ENCODE measurements around the gene ITGA11. TPM values are rescaled to one million over a fixed set of nuclear protein-coding genes. Genes with fewer than 3 reads are reported as not detected.

Gene ITGA11
- total RNA-seq, 2 donors from 2014 or later: 0.95 to 13.1 TPM

DNA sequence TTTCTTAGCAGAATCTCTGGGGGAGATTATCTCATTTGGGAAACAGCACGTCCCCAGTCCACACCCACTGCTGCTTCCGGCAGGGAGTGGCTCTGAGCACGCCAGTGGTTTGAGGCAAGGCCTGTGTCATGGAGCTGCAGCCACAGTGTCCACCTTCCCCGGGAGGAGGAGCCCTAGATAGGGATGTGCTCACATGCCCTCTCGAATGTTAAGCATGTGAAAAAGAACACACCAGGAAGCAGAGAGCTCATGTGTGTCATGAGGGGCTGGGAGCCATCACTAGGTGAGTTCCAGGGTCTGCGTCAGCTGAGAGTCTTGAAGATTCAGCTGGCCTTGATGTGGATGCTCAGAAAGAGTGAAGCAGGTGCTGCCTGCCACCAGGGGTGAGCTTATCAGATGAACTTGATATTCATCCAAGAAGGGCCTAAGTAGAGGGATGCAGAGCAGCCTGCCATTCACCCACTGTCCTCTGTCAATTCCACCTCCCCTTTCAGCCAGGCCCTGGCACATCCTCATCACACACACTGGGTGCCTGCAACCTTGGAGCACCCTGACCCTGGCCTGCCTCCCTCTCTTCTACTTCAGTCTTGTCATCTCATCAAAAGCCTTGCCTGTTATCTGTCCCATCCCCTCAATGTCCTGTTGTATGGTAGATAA lies 16.3 kb downstream of the ITGA11 start:
- H3K4me1 Mint-ChIP-seq: no peaks in the 10 kb centered on the region
- H3K9me3 Mint-ChIP-seq: no peaks in the 10 kb centered on the region
- no peaks in the 10 kb centered on the region for H3K36me3 Mint-ChIP-seq (ENCODE audit: low read depth)
- no peaks in the 10 kb centered on the region for H3K27me3 Mint-ChIP-seq
- ATAC-seq (replicated peaks): no peak
- H3K27ac Mint-ChIP-seq: no peak overlapping the region
- H3K4me3 Mint-ChIP-seq: no peak overlapping the region

DNA sequence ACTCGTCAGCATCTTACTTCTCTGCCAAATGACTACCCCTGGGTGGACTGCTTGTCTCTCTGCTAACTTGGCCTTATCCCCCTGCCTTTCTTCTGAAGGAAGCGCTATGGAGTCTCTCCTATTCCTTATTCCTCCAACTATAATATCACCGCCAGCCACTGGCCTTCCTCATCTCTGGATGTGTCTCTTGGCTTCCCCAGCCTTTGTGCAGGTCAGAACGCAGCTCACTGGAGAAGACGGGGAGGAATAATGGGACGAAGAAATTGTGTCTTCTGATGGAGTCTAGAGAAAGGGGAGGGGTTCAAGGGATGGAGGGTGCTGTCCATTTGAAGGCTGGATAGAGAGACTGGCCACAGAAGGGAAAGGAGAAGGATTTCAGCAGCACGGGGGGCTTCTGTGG lies 16.9 kb downstream of the ITGA11 start:
- H3K4me1 Mint-ChIP-seq: no peaks in the 10 kb centered on the region
- H3K9me3 Mint-ChIP-seq: no peaks in the 10 kb centered on the region
- no peak overlapping the region for H3K27ac Mint-ChIP-seq
- ATAC-seq (replicated peaks): no peak
- H3K27me3 Mint-ChIP-seq: no peaks in the 10 kb centered on the region
- no peak overlapping the region for H3K4me3 Mint-ChIP-seq
- no peaks in the 10 kb centered on the region for H3K36me3 Mint-ChIP-seq (ENCODE audit: low read depth)

DNA sequence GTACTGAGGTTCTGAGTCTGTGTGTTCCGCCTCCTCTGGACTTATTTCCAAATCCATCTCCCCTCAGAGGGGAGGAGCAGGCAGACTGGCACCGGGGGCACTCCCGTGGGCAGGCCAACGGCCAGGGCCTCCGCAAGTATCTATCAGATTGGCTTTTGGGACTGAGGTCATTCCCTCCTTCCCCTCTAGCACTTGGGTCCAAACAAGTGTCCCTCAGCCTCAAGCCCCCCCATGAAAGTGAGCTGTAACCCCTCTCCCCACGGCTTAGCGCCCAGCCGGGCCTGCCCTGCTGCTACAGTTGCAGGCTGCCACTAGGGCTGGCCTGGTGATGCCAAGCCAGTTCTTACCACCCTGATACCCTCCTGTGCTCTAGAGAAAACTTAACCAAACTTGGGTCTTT lies 17.4 kb downstream of the ITGA11 start:
- no peaks in the 10 kb centered on the region for H3K4me1 Mint-ChIP-seq
- no peaks in the 10 kb centered on the region for H3K36me3 Mint-ChIP-seq (ENCODE audit: low read depth)
- H3K4me3 Mint-ChIP-seq: no peak overlapping the region
- no peaks in the 10 kb centered on the region for H3K9me3 Mint-ChIP-seq
- ATAC-seq (replicated peaks): no peak
- no peaks in the 10 kb centered on the region for H3K27me3 Mint-ChIP-seq
- H3K27ac Mint-ChIP-seq: no peak overlapping the region

DNA sequence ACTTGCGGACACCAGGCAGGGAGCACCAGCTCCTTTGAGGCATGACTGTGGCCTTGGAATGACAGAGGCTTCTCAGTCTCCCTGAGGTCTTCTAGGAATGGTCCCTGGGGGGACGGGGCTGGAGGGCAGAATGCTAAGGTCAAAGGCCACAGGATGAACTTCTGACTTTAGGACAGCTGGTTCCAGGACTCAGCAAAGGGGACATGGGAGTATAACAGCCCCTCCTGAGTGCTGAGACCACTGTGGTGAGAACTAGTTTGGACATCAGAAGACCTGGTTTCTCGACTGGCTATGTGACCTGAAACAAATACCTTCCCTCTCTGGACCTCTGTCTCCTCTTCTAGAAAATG lies 17.8 kb downstream of the ITGA11 start:
- Mint-ChIP-seq H3K9me3 (no peaks in the 10 kb centered on the region), H3K27ac (no peak overlapping the region), H3K4me1 (no peaks in the 10 kb centered on the region), H3K36me3 (ENCODE audit: low read depth) (no peaks in the 10 kb centered on the region), H3K4me3 (no peak overlapping the region), H3K27me3 (no peaks in the 10 kb centered on the region)
- no peak for ATAC-seq (replicated peaks)

DNA sequence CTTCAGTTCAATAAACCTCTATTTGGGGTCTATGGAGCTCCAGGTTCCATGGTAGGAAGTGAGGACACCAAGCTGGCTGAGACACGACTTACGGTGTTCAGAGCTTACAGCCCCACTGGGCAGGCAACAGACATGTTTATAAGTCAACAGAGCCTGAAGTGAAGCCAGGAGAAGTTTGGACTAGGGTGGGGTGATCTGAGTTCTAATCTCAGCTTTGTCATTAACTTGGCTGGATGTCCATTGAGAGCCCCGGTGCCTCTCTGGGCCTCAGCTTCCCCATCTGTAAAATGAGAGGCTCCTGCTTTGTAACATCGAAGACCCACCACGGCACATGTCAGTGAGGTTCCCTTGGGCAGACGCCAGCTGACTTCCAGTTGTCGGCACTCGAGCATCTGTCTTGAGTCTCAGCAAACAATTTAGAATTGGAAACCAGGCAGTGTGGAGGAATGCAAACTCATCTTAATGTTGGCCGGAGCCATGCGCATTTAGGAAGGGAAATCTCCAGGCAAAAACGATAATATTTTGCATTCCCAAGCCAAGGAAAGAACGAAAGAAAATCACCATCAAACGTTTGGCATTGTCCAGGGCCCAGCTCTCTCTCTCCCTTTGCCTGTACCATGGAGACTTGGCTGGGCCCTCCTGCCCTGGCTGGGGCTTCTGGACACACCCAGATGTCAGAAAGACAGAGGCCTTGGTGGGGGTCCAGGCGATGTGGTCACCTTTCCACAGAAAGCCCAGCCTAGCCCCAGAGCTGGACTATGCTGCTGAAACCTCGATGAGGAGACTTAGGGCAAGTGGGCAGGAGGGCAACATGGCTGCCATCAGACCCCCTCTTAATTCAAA lies 18.4 kb downstream of the ITGA11 start:
- no peak for ATAC-seq (replicated peaks)
- Mint-ChIP-seq H3K9me3 (no peaks in the 10 kb centered on the region), H3K27ac (no peak overlapping the region), H3K36me3 (ENCODE audit: low read depth) (no peaks in the 10 kb centered on the region), H3K4me3 (no peak overlapping the region), H3K4me1 (no peaks in the 10 kb centered on the region), H3K27me3 (no peaks in the 10 kb centered on the region)

DNA sequence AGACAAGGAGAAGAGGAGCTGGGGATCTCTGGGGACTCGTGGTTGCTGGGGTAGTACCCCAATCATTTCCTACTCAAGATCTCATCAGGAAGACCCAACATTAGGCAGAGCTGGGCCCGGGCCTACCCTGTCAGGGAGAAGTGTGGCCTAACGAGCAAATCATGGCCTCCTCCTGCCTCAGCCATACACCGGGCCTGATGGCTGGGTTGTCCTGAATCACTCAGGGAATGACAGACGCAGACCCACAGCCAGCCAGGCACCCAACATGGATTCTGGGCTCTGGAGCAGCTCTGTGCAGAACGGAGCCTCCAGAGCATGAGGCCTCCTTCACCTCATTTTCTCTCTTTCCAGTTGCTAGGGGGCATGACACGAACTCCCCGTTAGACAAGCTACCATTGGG lies 19.7 kb downstream of the ITGA11 start:
- Mint-ChIP-seq H3K27me3 (peaks cover 5% of the 10 kb centered on the region), H3K4me3 (no peak overlapping the region), H3K4me1 (no peaks in the 10 kb centered on the region), H3K9me3 (no peaks in the 10 kb centered on the region), H3K36me3 (ENCODE audit: low read depth) (no peaks in the 10 kb centered on the region), H3K27ac (no peak overlapping the region)
- no peak for ATAC-seq (replicated peaks)

DNA sequence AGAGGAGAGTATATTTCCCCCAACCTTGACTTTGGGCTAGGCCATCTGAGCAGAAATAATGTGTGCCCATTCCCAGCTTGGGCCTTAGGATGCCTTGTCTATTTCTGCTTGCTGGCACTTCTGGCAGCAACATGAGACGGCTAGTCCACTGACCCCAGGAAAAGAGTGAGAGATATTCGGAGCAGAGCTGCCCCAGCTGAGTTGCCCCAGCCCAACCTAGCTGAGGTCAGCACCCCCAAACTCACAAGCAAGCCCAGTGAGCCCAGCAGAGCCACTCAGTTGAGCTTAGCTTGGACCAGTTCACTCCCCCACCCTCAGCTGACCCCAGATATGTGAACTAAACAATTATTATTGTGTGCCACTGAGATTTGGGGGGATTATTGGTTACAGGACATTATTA lies 20.2 kb downstream of the ITGA11 start:
- no peaks in the 10 kb centered on the region for H3K9me3 Mint-ChIP-seq
- no peak for ATAC-seq (replicated peaks)

DNA sequence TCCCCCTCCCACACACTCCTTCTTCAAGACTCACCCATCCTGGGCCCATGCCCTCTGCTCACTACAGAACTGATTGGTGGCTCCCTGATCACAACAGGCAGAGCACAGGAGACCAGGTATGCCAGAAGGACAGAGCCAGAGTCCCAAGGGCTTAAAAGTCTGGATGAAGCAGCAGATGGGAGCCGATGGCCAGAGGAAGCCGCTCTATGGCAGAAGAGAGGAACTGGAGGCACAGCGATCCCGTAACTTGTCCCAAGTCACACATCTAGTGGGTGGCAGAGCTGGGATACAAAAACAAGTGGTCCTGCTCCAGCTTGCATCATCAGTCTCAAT lies 20.7 kb downstream of the ITGA11 start:
- H3K27ac Mint-ChIP-seq: no peak overlapping the region
- no peaks in the 10 kb centered on the region for H3K36me3 Mint-ChIP-seq (ENCODE audit: low read depth)
- no peak for ATAC-seq (replicated peaks)
- no peaks in the 10 kb centered on the region for H3K4me1 Mint-ChIP-seq
- H3K4me3 Mint-ChIP-seq: no peak overlapping the region
- H3K9me3 Mint-ChIP-seq: no peaks in the 10 kb centered on the region
- peaks cover 5% of the 10 kb centered on the region for H3K27me3 Mint-ChIP-seq

More for the DNA sequence above, 20.2 kb downstream of the ITGA11 start:
- Mint-ChIP-seq H3K4me3 (no peak overlapping the region), H3K27me3 (peaks cover 5% of the 10 kb centered on the region), H3K4me1 (no peaks in the 10 kb centered on the region), H3K27ac (no peak overlapping the region), H3K36me3 (ENCODE audit: low read depth) (no peaks in the 10 kb centered on the region)

DNA sequence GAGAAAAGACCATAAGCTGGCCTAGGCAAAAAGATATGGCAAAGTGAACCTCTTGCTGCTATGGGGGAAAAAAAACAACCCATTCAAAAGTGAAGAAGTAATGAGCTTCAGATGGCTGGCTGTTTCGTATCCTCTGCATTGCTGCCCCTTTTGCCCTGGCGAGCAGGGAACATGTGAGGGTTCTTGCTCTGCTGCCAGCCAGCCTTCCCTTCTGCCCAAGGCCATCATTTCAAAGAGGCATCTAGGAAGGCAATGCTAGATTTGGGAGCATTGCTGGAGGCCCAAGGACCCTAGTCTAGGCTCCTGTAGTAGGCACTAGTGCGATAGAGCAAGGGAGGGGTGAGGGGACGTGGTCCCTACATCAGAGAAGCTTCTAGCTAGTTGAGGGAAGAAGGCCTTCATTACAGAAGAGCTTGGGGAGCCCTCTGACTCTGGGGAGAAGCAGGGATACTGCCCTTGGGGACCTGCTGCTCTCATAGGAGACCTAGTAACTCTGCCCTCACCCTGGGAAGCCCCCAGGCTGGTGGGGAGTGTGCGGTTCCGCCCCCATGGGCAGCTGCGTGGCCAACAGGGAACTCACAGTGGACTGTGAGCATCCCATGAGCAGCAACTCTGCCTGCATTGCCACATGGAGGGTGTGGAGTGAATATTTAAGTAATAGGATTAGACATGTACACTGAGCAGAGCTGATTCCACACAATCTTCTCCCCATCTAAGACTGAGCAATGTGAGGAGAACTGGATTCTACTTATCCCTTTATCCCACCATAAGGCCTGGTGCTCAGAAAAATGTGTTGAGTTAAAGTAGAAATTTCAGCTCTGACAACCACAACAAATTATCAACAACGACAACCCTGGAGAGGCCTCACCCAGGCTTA lies 21.3 kb downstream of the ITGA11 start:
- Mint-ChIP-seq H3K27me3 (peaks cover 5% of the 10 kb centered on the region), H3K36me3 (ENCODE audit: low read depth) (no peaks in the 10 kb centered on the region), H3K4me1 (no peaks in the 10 kb centered on the region), H3K27ac (no peak overlapping the region), H3K4me3 (no peak overlapping the region), H3K9me3 (no peaks in the 10 kb centered on the region)
- ATAC-seq (replicated peaks): no peak

DNA sequence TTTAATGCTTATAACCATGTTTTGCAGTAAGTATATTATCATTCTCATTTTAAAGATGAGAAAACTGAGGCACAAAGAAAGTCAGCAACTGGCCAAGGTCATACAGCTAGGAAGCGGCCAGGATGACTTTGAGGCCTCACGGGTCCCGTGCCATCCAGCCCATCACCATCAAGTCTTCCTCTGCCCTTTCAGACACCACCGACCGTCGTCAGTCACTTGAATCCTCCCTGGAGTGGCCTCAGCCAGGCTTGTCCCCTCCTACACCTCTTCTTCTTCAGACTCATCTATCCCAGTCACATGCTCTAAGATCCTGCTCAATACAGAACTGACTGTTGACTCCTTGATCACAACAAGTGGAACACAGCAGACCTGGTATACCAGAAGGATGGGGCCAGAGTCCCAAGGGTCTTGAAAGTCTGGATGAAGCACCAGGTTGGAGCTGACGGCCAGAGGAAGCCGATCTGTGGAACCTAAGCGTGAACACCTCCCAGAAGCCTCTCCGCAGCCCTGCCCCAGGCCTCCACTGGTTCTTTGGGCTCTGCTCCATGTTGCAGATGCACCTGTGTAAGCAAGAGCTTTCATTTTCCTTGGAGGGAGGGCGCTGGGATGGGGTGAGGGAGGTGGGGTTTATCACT lies 22.1 kb downstream of the ITGA11 start:
- ATAC-seq (replicated peaks): no peak
- Mint-ChIP-seq H3K9me3 (no peaks in the 10 kb centered on the region), H3K36me3 (ENCODE audit: low read depth) (no peaks in the 10 kb centered on the region), H3K4me3 (no peak overlapping the region), H3K27me3 (peaks cover 5% of the 10 kb centered on the region), H3K27ac (no peak overlapping the region), H3K4me1 (no peaks in the 10 kb centered on the region)

DNA sequence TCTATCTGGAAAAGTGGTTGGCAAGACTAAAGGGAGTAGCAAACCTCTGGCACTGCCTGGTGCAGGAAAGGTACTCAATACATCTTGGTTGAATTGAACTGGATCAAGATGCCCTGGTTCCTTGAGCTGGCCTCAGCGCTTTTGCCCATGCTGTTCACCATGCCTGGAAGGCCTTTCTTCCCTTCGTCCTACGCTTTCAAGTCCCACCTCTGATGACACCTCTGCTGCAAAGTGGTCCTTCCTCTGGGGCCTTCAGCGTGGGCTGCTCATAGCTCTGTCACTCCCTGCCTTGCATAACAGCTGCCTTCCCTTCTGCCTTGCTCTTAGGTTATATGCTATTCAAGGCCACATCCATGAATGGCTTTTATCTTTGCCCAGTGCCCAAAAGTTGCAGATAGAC lies 23.0 kb downstream of the ITGA11 start:
- H3K4me3 Mint-ChIP-seq: no peak overlapping the region
- peaks cover 5% of the 10 kb centered on the region for H3K27me3 Mint-ChIP-seq
- H3K4me1 Mint-ChIP-seq: no peaks in the 10 kb centered on the region
- no peaks in the 10 kb centered on the region for H3K9me3 Mint-ChIP-seq
- H3K36me3 Mint-ChIP-seq (ENCODE audit: low read depth): no peaks in the 10 kb centered on the region
- no peak overlapping the region for H3K27ac Mint-ChIP-seq
- no peak for ATAC-seq (replicated peaks)

DNA sequence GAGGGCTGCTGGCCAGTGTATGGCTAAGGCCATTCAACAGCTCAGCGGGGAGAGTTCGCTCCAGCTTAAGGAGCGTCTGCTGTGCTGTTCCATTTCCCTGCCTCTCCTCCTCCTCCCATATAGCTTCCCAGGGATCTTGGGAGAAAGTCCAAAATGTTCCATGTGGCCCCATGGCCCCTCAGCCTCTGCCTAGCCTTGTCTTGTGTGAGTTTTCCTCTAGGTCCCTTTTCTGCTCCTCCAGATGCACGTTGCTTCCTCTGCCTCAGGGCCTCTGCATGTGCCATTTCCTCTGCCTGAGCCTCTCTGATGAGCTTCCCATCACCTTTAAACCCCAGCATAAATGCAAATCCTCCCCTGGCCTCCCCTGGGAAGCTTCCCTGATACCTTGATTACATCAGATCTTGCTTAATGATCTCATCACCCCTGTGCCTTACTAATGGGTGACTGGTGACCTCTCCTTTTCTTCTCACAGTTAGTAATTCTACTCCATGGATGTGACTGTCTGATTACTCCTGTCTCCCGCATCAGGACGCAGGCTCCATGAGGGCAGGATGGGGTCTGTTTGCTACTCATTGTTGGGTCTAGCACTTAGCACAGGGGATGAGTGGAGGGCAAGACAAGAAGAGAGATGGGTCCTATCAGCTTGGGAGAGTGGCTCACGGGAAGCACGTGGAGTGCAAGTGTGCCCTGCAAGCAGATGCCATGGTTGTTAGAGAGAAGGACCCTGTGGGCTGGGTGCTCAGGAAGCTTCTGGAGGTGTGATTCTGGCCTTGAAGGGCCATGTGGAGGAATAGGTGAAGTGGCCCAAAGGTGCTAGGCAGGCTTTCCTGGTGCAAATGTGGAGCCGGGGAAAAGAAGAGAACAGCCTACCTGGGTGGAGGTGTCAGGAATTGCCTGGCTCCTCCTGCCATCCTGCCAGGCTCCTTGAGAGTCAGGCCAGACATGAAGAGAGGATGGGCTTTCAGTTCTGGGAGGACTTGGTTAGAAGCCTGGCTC lies 23.8 kb downstream of the ITGA11 start:
- Mint-ChIP-seq H3K27me3 (peaks cover 5% of the 10 kb centered on the region), H3K4me3 (no peak overlapping the region), H3K4me1 (no peaks in the 10 kb centered on the region), H3K27ac (no peak overlapping the region), H3K36me3 (ENCODE audit: low read depth) (no peaks in the 10 kb centered on the region), H3K9me3 (no peaks in the 10 kb centered on the region)
- ATAC-seq (replicated peaks): no peak

DNA sequence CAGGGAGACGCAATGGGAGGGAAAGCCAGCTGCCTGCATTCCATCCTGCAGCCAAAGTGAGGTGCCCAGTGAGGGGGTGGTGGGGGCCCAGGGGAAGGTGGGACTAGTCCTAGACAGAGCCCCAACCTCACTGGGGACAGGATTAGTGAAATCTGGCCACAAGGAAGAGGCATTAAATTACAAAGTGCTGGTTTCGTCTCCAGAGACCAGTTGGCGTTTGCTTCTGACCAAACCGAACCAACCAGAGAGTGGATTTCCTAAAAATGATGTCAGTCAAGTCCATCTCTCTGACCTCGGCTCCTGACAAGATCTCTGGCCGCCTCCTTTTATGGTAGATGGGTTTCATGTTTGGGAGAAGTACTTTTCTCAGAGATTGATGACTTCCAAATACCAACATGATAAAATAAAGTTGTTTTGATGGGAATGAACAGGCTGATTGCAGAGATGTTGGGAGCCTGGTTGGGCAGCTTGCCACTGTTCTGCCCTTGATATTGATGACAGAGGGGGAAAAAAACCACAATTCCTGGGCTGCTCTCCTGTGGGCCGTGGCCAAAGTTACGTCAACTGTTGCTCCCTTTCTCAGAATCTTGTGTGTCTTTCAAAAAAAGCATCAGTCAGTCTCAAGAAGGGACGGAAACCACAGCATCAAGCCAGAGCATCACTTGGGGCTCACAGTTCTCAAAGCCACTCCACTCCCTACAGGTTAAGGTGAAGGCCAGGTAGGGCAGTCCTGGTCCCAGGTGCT lies 24.6 kb downstream of the ITGA11 start:
- H3K4me3 Mint-ChIP-seq: no peak overlapping the region
- H3K27ac Mint-ChIP-seq: no peak overlapping the region
- H3K9me3 Mint-ChIP-seq: no peaks in the 10 kb centered on the region
- H3K27me3 Mint-ChIP-seq: peaks cover 5% of the 10 kb centered on the region
- ATAC-seq (replicated peaks): no peak
- no peaks in the 10 kb centered on the region for H3K4me1 Mint-ChIP-seq
- H3K36me3 Mint-ChIP-seq (ENCODE audit: low read depth): no peaks in the 10 kb centered on the region

Measured in activated T-helper 17 cell treated with anti-CD3 and anti-CD28 coated beads, Interleukin-2, amount 50 U/mL, for 72 hours (primary cell).